ENCODE data around the gene BTBD9.

DNA sequence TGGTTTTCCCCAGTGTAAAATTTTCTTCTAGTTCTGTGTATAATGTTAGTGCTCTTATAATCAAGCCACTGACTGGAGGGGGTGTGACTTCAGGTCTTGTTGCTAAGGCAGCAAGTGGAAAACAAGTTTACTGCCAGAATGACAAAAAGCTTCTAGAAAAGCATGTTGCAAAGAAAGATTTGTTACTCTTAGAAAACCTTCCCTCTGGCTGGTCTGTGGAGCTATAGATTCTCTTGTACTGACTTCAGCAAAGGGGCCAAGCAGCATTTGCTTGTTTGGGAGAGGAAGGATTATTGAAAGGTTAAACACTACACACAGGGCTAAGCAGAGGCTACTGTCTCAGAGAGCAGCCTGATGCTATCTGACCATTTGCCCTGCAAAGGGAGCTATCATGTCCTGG is 288.8 kb downstream of the BTBD9 start:
- TF ChIP-seq, protein P1, sequence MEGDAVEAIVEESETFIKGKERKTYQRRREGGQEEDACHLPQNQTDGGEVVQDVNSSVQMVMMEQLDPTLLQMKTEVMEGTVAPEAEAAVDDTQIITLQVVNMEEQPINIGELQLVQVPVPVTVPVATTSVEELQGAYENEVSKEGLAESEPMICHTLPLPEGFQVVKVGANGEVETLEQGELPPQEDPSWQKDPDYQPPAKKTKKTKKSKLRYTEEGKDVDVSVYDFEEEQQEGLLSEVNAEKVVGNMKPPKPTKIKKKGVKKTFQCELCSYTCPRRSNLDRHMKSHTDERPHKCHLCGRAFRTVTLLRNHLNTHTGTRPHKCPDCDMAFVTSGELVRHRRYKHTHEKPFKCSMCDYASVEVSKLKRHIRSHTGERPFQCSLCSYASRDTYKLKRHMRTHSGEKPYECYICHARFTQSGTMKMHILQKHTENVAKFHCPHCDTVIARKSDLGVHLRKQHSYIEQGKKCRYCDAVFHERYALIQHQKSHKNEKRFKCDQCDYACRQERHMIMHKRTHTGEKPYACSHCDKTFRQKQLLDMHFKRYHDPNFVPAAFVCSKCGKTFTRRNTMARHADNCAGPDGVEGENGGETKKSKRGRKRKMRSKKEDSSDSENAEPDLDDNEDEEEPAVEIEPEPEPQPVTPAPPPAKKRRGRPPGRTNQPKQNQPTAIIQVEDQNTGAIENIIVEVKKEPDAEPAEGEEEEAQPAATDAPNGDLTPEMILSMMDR (IDR thresholded peaks at IDR 0.05; ENCODE audit: low read depth, low read length, poor library complexity, severe bottlenecking) = no peak
- TF ChIP-seq EZH2phosphoT487 (IDR thresholded peaks at IDR 0.05; ENCODE audit: borderline replicate concordance, low read length) = no peak

Data from DOHH2 (cell line).